Right hindlimb (tissue), 1 donor: Measurements from ENCODE around the gene PLXNA1.

Experiments used
- DNase-seq: peaks from one replicate; pipeline ENCODE4 v3.0.0-alpha.2; 2018

The PLXNA1 gene

DNA sequence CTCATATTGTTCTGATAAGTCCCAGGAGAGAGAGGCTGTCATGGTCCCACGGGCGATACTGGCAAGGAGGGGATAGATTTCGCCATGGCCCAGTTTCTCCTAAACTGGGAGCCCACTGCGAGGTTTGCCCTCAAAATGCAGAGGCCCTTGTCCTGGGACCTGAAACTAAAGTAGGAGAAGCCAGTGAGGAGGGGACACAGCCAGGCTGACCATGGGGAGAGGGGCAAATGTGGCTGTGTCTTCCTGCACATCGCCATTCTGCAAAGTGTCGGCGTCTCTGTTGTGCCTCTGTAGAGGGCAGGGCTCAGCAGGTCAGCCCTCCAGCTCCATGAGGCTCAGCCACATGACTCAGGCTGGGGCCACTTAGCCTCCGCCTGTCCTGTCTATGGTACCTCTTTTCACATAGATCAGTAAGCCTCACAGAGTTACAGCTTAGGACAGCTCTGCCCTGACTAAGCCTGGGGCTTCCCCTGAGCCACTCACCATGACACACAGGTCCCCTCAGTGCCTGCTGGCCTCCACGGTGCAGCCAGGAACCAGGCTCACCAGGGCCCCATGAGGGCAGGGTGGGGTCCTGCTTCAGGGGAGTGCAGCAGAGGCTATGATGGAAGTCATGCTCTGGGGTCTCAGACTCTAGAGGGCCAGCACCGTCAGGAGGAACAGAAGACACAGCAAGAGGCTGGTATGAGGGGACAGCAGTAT is 28.6 kb upstream of the PLXNA1 start:
- DNase-seq: no peak

DNA sequence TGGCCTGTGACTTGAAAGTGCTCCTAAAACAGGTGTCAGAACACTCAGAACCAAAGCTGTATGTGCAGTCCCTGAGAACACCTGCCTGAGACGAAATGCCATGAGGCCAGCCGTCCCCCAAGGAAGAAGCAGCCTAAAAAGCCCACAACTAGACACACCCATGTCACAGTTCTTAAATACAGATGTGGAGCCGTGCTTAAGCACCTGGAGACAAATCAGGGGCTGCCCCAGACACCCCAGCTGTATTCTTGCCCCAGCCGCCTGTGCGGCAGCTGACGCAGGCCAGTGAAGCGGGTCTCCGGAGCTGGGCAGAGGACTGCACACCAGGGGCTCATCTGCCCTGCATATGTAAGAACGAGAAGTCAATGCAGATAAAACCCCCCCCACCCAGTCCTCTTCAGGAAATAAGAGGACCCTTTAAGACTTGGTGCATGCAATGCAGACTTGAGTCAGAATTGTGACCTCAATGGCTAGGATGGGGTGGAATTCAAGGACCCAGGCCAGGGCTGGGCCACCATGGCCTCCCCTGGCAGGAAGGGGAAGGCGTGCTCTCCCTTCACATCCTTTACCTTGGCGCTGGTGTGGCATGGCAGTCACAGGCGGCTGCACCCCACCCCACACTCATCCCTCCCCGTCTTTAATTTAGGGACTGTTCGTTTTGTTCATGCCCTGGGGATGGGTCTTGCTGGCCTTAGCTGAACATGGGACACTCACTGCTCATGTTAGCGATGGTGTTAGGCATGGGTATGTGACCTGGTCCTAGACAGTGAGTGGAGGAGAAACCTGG is 27.7 kb upstream of the PLXNA1 start:
- DNase-seq: no peak

GRCh38 chr3:126956361-126956760 is 26.6 kb upstream of the PLXNA1 start:
- DNase-seq: no peak

DNA sequence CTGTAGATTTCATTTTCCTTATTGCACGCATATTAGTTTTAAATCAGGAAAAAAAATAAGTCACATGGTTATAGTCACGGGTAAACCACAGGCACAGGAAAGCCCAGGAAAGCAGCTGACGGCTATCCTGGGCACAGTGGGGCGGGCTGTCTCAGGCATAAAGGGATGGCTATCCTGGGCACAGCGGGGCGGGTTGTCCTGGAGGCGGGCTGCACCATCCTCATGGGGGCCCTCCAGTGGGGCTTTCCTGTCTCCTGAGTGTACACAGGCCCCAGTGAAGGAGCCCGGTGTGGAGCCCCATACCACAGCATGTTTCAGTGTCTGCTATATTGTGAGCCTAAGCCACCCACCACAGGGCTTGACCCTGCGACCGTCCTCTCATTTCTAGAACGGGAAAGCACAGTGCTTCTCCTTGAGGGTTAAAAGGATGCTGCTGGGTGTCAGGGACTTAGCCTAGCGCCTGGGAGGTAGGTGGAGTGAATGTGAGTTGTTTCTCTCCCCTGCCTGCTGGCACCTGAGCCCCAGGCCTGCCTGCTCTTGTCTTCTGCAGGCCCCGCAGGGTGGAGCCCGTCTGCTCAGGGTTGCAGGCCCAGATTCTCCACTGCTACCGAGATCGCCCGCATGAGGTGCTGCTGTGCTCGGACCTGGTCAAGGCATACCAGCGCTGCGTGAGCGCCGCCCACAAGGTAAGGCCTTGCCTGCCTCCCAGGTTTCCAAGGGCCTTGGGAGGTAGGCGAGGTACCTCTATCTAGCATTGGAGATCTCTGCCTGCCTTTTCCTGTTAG is 25.9 kb upstream of the PLXNA1 start:
- DNase-seq: no peak

DNA sequence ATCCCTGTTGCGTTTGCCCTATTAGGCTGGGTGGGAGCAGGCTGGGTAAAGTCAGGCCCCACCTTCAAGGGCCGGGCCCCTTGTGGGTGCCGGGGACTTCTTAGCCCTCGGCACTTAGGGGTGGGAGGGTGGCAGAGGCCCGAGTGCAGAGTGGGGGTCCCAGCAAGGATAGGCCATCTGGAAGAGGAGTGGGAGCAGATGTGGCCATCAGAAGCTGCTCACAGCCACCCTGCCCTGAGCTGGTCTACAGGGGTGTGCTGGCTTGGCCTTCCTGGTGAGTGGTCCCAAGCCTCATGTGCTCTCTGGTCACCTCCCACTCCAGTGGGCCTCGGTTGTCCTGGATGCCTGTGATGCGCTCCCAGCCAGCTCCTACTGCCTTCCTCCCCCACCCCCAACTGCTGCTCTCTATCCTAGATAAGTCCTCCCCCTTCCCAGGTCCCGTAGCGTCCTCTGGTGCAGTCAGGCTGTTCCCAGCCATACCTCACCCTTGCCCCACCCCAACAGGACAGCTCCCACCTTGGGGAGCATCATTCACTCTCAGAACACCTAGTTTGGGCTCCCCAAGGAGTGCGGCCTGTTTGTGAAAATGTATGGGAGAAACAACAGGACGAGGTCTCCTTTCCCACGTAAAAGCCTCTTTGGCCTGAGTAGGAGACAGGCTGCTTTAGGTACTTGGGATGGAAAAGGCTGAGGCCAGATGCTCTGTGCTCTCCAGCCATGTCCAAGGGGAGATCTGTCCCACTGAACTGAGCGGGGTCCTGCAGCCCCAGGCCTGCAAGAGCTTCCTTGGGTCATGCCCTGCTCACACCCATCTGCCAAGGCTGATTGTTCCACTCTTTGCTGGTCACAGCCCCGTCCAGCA is 24.9 kb upstream of the PLXNA1 start:
- DNase-seq: no peak

DNA sequence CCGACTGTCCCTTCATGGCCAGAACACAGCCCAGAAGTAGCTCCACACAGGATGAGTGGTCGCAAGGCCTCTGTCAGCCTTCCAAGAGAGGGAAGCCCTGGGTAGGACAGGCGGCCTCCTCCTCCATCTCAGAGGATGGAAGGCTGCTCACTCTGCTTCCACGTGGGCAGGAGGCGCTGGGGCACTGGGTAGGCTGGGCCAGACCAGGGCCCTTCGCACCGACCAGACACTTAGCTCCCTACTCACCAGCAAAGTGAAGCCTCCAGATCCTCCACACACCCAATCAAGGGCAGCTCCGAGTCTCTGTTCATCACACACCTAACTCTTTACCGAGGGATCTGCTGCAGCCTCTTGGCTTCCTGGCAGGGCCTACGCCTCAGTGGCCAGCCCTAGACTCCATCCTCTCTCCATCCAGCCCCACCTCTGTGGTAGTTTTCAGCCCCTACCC is 24.3 kb upstream of the PLXNA1 start:
- no peak for DNase-seq

DNA sequence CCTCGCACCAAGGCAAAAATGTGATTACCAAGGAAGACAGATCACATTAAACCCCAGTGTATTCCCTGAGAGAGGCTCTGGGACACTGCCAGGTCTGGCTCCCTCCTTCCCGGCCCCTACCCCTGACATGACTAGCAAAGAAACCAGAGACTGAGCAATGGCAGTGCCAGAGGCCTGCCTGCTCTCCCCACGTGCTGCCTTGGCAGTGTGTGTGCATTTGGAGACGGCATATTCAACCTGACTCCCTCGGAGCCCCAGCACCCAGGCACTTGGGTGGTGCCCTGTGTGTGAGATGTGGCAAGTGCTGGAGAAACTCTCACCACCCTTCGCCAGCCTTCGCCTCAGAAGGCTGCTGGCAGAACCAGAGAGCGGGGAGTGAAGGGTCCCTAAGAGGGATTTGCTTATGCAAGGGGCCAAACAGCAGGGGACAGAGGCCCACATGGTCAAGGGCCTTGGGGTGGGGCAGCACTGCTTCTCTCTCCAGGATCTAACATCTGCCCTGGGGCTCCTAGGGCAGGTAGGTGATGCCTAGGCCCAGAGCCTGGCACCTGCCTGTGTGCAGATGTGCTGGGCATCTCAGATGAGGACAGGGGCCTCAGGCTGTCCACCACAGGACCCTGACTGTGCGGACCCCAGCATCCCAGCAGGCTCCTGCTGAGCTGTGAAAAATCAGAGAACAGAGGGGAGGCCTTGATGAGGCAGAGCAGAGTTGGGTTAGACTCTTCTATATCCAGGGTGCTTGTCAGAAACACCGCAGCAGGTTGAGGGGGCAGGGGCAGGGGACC is 23.6 kb upstream of the PLXNA1 start:
- DNase-seq: no peak

DNA sequence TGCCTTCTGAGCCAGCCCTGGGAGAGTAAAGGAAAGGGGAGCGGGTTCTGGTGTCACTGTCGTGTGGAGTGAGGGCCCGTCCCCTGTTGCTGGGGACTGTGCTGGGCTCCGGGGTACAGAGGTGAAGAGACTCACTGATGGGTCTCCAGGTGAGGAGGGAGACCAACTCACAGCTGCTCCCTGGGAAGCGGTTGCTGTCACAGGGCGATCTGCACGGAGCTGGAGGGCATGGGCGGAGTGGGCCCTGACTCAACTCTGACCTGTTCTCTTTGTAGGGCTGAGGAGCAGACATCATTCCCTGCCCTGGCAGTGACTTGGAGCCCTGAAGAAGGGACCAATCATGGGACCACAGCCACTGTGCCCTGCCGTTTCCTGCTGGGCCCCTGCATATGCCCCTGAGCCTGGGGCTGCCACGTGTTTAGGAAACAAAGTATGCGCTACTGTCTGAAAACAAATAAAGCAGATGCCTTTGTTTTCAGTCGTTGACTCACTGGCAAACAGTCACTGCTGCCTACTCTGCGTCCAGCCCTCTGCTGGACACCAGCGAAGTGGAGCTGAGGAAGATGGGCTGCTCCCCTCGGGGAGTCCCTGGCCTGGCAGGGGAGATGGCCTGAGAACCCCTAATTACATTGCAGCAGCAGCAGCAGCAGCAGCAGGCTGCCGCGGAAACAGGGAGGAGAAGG is 22.9 kb upstream of the PLXNA1 start:
- no peak for DNase-seq

DNA sequence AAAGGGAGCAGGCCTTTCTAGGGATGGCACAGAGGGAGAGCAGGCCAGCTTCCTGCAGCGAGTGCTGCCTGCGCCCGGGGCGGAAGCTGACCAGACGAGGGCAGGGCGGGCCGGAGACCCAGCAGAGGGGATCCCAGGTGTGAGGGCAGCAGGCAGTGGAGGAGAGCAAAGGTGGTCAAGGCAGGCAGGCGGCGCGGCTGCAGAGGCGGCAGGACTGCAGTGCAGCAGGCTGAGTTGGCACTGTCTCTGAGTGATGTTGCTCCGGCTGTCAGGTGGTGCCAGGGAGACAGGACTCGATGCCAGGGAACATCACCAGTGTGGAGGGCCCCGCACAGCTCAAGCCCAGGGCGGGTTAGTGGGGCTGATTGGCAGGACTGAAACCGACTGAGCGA is 22.3 kb upstream of the PLXNA1 start:
- no peak for DNase-seq

DNA sequence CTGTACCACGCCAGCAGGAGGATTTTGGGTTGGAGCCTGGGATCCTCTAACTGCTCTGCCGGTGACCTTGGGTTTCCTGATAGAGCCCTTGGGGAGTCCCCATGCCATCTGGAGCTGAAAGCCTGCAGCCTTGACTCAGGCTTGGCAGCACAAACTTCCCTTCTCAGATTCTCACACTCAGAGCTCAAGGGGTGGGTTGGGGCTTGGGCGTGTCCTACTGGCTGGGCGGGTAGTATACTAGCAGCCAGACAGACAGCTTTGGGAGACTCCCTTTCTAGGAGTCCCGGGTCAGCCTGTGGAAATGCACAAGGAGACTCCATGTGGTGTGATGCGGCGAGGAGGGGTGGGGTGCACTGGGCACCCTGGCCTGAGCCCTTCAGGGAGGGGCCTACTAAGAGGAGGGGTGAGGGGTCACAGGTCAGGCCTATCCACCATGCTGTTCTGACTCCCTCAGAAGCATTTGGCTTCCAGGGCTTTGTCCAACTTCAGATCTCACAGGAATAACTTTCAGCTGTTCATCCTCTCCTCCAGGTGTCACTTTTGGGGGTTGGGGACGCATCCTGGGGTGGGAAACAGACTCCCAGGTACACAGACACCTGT is 21.6 kb upstream of the PLXNA1 start:
- peak; percentile 78 for DNase-seq

DNA sequence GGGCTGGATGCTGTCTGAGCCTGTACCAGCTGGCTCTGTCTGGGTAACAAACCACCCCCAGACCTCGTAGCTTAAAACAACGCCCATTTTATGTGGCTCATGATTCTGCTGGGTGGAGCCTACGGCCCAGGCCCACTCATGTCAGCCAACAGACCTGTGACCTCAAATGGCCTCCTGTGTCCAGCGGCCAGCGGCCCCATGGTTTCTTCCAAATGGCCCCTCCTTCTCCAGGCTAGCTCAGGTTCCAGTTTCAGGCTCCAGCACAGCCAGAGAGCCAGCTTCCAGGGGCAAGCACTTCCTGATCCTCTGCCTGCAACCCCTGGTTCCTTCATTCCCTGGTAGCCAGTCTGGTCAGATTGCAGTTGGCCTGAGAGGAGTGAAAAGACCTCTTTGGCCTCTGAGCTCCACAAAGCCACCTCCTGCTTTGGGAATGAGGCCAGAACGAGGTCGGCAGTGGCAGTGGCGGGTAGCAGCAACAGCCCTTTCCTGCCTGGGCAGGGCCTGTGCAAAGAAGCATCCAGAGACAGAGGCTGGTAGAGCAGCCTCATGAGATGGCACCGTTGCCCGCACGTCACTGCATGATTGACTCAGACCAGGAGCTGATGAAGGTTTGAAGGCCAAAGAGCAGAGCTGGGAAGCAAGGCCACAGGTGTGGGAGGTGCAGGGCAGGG is 21.0 kb upstream of the PLXNA1 start:
- DNase-seq: no peak

GRCh38 chr3:126962756-126963155 is 20.2 kb upstream of the PLXNA1 start:
- DNase-seq: no peak

- no peak for DNase-seq
Observed at GRCh38 chr3:126963261-126964190, 19.4 kb upstream of the PLXNA1 start.

GRCh38 chr3:126964261-126964660 is 18.7 kb upstream of the PLXNA1 start:
- DNase-seq: no peak

GRCh38 chr3:126964950-126965349 is 18.0 kb upstream of the PLXNA1 start:
- DNase-seq: no peak

DNA sequence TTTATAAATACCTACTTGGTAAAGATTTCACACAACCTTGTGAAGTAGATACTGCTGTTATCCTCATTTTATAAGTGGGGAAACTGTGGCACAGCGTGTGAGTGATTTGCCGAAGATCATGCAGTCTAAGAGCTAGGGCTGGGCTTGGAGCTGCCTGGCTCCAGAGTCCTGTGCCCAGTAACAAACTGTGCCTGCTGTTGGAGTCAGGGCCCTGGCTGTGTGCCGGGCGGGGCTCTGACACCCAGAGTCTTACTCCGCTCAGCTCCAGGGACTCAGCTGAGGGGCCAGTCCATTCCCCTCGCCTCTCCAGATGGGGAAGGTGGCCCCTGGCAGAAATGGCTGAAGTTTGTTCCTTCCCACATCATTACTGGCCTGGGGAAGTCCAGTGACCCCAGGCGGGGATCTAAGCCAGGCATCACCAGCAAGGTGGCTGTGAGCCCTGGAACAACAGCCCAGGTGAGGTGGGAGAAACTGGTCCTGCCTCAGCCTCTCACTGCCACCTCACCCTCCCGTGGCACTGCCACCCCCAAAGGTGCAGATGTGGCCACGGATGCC is 17.3 kb upstream of the PLXNA1 start:
- no peak for DNase-seq

DNA sequence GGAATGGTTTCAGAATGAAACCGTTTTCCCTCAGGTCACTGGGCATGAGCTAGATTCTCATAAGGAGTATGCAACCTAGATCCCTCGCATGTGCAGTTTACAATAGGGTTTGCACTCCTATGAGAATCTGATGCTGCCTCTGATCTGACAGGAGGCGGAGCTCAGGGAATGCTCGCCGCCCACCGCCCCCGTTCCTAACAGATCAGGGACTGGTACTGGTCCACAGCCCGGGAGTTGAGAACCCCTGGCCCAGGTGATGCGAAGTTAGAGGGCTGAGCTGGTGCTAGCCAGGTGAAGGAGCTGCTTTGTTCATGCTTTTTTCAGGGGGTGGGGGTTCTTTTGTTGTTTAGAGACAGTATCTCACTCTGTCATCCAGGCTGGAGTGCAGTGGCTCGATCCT is 15.5 kb upstream of the PLXNA1 start:
- no peak for DNase-seq
